Stimulated activated CD8-positive, alpha-beta memory T cell treated with anti-CD3 and anti-CD28 coated beads, Interleukin-4, amount 100 ng/mL, for 48 hours (primary cell): ENCODE results near the gene NPVF.
A peak's percentile ranks its signal among the peaks of the same experiment; 100 is the strongest.

Source experiments
- DNase-seq: peaks from one replicate; pipeline ENCODE4 v3.0.0-alpha.2; 2020

Gene NPVF

DNA sequence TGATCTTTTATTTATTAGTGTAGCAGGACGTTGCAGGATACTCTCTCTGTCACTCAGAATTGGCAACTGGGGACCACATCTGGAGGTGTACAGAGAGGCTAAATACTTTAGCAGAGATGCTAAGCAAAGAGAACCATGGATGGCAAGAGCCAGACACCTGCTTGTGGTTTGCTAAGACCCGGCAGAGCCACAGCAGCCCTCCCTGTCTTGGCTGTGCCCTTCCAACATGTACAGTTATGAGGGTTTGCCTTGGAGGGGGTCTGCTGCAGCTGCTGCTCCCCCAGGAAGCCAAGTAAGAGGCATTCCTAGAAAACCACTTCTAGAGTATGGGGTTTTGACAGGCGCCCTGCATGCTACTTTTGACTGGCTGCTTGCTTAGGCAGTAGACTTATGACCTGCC lies 5.1 kb downstream of the NPVF start:
- DNase-seq: no peak

GRCh38 chr7:25222666-25223065 lies 5.6 kb downstream of the NPVF start:
- DNase-seq: no peak

DNA sequence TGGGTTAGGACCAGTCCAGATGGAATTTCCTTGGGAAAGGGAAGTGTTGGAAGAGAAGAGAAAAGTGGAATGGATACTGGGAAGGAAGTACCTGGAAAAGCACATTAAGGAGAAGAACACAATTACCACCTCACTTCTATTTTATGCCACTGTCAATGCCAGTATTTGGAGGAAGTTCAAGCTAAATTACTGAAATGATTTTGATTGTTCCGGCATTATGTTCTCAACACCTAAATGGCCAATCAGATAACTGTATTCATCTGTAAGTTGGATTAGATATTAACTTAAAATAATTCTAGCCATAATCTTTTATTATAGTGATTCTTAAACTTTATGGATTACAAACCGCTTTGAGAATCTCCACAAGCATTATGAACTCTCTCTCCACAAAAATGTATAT lies 7.3 kb downstream of the NPVF start:
- DNase-seq: no peak

DNA sequence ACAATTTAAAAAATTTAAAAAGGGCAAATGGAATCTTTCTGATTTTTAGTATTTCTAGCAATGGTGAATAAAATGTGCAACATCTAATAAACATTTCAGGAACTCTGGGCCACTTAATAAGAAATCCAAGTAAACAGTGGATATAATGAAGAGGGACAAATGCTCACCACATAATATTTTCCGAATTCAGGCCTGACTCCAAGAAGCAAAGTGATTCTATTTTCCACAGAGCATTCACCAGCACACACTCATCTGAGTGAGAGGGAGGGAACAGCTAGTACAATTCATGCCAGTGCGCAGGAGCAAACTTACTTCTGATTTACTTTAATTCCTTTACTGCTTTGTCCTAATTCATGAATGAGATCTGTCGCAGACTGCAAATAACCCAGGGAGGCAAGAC lies 10.1 kb downstream of the NPVF start:
- no peak for DNase-seq

- no peak for DNase-seq
Measured at GRCh38 chr7:25216837-25217236, 11.4 kb downstream of the NPVF start.

GRCh38 chr7:25215694-25216335 lies 12.5 kb downstream of the NPVF start:
- no peak for DNase-seq

DNA sequence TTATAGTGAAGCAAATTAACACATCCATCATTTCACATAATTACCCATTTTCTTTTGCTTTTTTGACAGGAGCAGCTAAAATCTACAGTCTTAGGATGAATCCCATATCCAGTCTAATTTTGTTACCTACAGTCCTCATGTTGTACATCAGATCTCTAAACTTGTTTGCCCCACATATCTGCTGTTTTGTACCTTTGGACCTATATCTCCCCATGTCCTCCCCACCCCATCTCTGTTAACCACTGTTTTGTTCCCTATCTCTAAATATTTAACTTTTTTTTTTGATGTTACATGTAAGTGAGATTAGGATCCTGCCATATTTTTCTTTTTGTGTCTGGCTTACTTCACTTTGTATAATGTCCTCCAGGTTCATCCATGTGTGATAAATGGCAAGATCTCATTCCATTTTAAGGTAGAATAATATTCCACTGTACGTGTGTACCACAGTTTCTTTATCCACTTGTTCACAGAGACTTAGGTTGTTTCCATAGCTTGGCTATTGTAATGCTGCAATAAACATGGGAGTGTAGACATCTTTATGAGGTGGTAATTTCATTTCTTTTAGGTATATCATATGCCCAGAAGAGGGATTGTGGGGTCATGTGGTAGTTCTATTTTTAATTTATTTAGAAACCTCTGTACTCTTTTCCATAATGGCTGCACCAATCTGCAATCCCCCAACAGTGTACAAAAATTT lies 19.6 kb downstream of the NPVF start:
- DNase-seq: no peak

- no peak for DNase-seq
Measured at GRCh38 chr7:25207887-25208286, 20.4 kb downstream of the NPVF start.

DNA sequence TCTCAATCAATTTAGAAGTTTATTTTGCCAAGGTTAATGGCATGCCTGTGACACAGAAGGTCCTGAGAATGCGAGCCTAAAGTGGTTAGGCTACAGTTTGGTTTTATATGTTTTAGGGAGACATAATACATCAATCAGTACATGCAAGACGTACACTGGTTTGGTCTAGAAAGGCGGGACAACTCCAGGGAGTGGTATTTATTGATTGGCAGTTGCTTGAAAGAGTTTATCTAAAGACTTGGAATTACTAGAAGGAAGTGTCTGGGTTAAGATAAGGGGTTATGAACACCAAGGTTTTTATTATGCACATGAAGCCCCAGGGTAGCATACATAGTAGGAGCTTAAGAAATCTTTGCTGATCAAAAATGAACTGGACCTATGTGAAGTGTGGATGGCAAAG lies 21.5 kb downstream of the NPVF start:
- no peak for DNase-seq

DNA sequence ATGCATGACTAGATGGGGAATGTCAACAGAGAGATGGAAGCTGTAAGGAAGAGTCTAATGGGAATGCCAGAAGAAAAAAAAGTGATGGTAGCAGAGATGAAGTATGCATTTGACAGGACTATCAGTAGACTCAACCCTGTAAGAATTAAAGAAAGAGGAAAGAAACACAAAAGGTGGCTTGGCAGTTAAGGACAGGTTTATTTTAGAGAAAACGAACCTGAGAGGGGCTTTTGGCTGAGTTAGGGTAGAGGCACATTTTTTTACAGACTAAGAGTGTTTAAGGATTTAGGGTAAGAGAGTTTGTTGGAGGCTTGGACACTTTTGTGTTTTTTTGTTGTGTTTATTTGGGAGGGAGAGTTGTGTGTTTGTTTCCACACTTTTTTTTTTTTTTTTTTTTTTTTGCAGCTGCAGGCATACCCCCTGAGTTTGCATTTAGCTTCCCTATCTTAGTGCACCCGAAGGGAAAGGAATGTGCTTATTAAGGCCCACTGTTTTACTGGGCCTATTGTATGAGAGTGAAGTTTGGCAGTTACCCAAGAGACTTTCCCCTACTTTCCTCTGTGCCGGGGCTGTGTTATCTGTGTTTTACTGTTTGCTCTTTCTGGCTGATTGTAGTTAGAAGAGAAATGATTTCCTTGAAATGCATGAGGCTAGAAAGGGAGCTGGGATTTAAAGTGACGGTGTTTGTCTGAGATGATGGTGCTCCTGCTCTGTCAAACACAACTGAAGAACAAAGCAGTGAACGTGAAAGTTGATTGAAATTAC lies 32.0 kb downstream of the NPVF start:
- no peak for DNase-seq

- no peak for DNase-seq
Measured at GRCh38 chr7:25194036-25194435, 34.2 kb downstream of the NPVF start.

- no peak for DNase-seq
Measured at GRCh38 chr7:25192043-25192442, 36.2 kb downstream of the NPVF start.

GRCh38 chr7:25189197-25189596 lies 39.1 kb downstream of the NPVF start:
- DNase-seq: no peak

GRCh38 chr7:25187932-25188331 lies 40.4 kb downstream of the NPVF start:
- no peak for DNase-seq

- no peak for DNase-seq
Measured at GRCh38 chr7:25186436-25186835, 41.9 kb downstream of the NPVF start.

- DNase-seq: no peak
Measured at GRCh38 chr7:25181532-25181931, 46.8 kb downstream of the NPVF start.

- DNase-seq: no peak
Measured at GRCh38 chr7:25180946-25181345, 47.3 kb downstream of the NPVF start.

GRCh38 chr7:25180592-25180923 lies 47.7 kb downstream of the NPVF start:
- DNase-seq: no peak

DNA sequence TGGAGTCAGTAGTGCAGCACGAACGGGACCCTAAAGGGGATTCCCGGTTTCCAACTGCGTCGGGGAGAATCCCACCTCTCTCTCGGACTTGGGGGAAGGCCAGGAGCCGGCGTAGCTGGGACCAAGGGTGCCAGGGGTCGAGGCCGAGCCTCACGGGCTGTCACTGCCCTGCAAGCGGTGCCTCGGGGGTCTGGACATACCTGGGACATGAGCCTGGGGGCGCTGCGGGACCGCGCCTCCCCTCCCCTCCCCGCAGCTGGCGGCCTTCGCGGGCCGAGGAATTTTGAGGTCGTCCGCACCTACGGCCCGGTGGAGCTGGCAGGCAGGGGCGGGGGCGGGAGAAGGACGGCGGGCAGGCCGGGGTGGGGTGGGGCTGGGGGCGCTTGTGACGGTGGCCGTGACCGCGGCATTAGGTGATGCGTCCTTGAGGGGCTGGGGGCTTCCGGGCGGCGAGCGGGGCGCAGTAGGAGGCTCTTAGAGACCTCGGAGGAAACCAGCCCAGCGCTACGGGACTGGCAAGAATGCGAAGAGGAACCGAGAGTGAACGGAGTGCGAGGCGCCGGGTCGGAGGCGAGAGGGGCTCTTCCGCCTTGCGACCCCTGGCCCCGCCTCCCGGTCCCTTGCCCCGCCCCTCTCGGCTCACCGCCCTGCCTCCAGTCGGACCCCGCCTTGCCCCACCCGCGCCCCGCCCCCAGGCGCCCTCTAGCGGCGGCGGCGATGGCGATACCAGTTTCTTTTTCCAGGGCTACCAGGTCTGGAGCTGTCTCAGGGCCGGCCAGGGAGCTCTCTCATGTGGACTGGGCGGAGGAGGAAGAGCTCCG lies 48.3 kb downstream of the NPVF start:
- peak; percentile 99 for DNase-seq

DNA sequence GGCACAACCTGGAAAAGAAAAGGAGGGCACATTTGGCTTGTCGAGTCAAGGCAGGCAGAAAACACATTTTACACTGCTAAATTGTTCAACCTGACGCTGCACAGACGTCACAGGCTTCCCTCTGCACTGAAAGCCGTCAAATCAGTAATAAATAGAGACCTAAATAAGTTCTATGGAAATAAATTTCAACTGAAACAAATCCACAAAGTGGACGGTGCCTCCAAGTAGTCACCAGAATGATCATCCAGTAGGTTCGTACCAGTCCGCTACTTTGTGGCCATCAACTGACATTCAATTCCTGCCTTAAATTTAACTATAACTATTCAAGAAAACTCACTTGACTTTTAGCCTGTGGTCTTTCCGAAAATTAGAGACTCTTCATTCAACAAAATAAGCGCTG lies 49.0 kb downstream of the NPVF start:
- DNase-seq: no peak
